K562 (cell line): ENCODE measurements around the gene CCDC85C. TPM values are rescaled to one million over a fixed set of nuclear protein-coding genes. Genes with fewer than 3 reads are reported as not detected.

ENCODE experiments used
- ATAC-seq: fragments of 200-7000 bp; cut with Tn5 transposase; 3 replicates; pipeline ENCODE4 v1.9.1; 2020; ENCODE audit warnings: moderate library complexity
- BruUV-seq: library from RNA; stranded (reverse); fragments of 400-500 nt; replicated peaks from 2 replicates; lab custom pipeline; 2021; lab: Mats Ljungman, UMichigan
- CTCF ChIA-PET: fragments of 300-600 bp; formaldehyde crosslinking; extraction: SDS; loops from one replicate; lab custom pipeline; 2021; ENCODE audit warnings: low intra/inter-chr PET ratio; lab: Yijun Ruan, JAX
- POLR2A ChIA-PET: fragments of 300-600, 350-650 bp; sonication (Branson Sonifier 250); formaldehyde crosslinking; extraction: SDS; loops from one replicate; lab custom pipeline; 2021; ENCODE audit warnings: antibody characterized with exemption, inconsistent platforms; lab: Yijun Ruan, JAX
- DNase-seq, 4 experiments: peaks; one replicate each; pipeline versions ENCODE4 v3.0.0 to v3.0.0-alpha.2; 2011 to 2018; ENCODE audit warnings: low spot score in 3 of 4, mixed read lengths in 3 of 4; ENCODE audit errors: extremely low read depth in 1 of 4
- FAIRE-seq: peaks from 2 replicates; lab custom pipeline; 2011; peaks lifted over from hg19 to GRCh38; lab: Jason Lieb, UNC
- H2AFZ ChIP-seq: 2 replicates; pipeline ENCODE4 v1.6.0; 2011; ENCODE audit warnings: low read depth, low read length, control low read depth, inconsistent platforms
- H3K27ac ChIP-seq: fragments of 200-600 bp; 3 replicates; pipeline ENCODE4 v1.8.0; 2011; ENCODE audit warnings: low read depth, mild to moderate bottlenecking, control low read depth, inconsistent platforms, low read length, moderate library complexity, mixed read lengths; ENCODE audit errors: extremely low read depth
- H3K27me3 ChIP-seq, 2 experiments: fragments of 300-600 bp in 1 of 2; 2 replicates in 1 of 2; 3 replicates in 1 of 2; pipeline versions ENCODE4 v1.6.0 to v1.8.0; 2011; ENCODE audit warnings: inconsistent platforms in 2 of 2, low read length in 2 of 2, mild to moderate bottlenecking in 1 of 2, mixed read lengths in 1 of 2, moderate library complexity in 1 of 2; ENCODE audit not compliant: control insufficient read depth in 2 of 2, insufficient read depth in 2 of 2
- H3K36me3 ChIP-seq: fragments of 300-600 bp; 3 replicates; pipeline ENCODE4 v1.8.0; 2011; ENCODE audit warnings: mild to moderate bottlenecking, low read length, inconsistent platforms; ENCODE audit not compliant: control insufficient read depth, insufficient read depth
- H3K4me1 ChIP-seq, 2 experiments: fragments of 200-600 bp in 1 of 2; replicated peaks in 1 of 2; 2 replicates in 1 of 2; 3 replicates in 1 of 2; pipeline versions ENCODE4 v1.5.1 to v1.8.0; 2011; ENCODE audit warnings: inconsistent platforms in 2 of 2, low read length in 2 of 2, mild to moderate bottlenecking in 1 of 2, mixed read lengths in 1 of 2, moderate library complexity in 1 of 2; ENCODE audit not compliant: control insufficient read depth in 2 of 2, insufficient read depth in 2 of 2
- H3K4me2 ChIP-seq: 2 replicates; pipeline ENCODE4 v1.6.1; 2011; ENCODE audit warnings: low read length, control low read depth, inconsistent platforms, mixed read lengths; ENCODE audit not compliant: insufficient read depth
- H3K4me3 ChIP-seq: fragments of 200-600 bp; sonication (generic), shearing (Covaris generic); 2 replicates; pipeline ENCODE4 v1.5.1; 2016; ENCODE audit warnings: control low read depth, inconsistent platforms
- H3K79me2 ChIP-seq: fragments of 200-600 bp; 3 replicates; pipeline ENCODE4 v1.8.0; 2011; ENCODE audit warnings: low read length, inconsistent platforms; ENCODE audit not compliant: control insufficient read depth, insufficient read depth
- H3K9ac ChIP-seq, 2 experiments: 2 replicates each; pipeline versions ENCODE4 v1.6.0 to v1.6.1; 2011; ENCODE audit warnings: low read depth in 2 of 2, low read length in 2 of 2, control low read depth in 1 of 2, inconsistent platforms in 1 of 2, mild to moderate bottlenecking in 1 of 2, mixed read lengths in 1 of 2; ENCODE audit not compliant: insufficient read depth in 1 of 2
- H3K9me1 ChIP-seq: one replicate; pipeline ENCODE4 v1.6.0; 2011; ENCODE audit warnings: inconsistent platforms, mild to moderate bottlenecking, low read length, moderate library complexity; ENCODE audit not compliant: control insufficient read depth, insufficient read depth
- H3K9me3 ChIP-seq: replicated peaks from 2 replicates; pipeline ENCODE4 v1.5.1; 2011; ENCODE audit warnings: low read depth, low read length, inconsistent platforms; ENCODE audit not compliant: control insufficient read depth, insufficient read depth
- H4K20me1 ChIP-seq: replicated peaks from 2 replicates; pipeline ENCODE4 v1.6.1; 2011; ENCODE audit warnings: low read length, inconsistent platforms, mixed read lengths; ENCODE audit not compliant: control insufficient read depth, insufficient read depth
- BRD9 ChIP-seq: fragments of 450-650 bp; IDR thresholded peaks from 2 replicates; pipeline ENCODE4 v1.6.1; 2018; ENCODE audit warnings: low read depth; ENCODE audit not compliant: partially characterized antibody
- CEBPG ChIP-seq, 3 experiments: fragments of 200-800 bp in 1 of 3; sonication (Bioruptor generic) in 1 of 3; sonication (generic) in 1 of 3; formaldehyde crosslinking in 1 of 3; IDR thresholded peaks in 2 of 3; conservative IDR thresholded peaks in 1 of 3; 2 replicates each; pipeline versions ENCODE4 v1.6.1 to v1.8.0; 2016 to 2022; ENCODE audit warnings: missing compliant biosample characterization in 2 of 3, missing genetic modification characterization in 2 of 3, mild to moderate bottlenecking in 1 of 3, missing genetic modification reagents in 1 of 3
- EZH2 ChIP-seq: IDR thresholded peaks from 2 replicates; pipeline ENCODE4 v1.6.1; 2012; ENCODE audit warnings: low read depth, mild to moderate bottlenecking, inconsistent platforms, low read length, borderline replicate concordance
- PHTF2 ChIP-seq: fragments of 250-450 bp; sonication (Bioruptor Pico); IDR thresholded peaks from 2 replicates; pipeline ENCODE4 v1.5.0; 2021; ENCODE audit warnings: mild to moderate bottlenecking
- RB1 ChIP-seq: fragments of 450-650 bp; IDR thresholded peaks from 2 replicates; pipeline ENCODE4 v1.6.1; 2017; ENCODE audit warnings: low read depth, mild to moderate bottlenecking
- RBM39 ChIP-seq: fragments of 200-400 bp; formaldehyde crosslinking; optimal IDR thresholded peaks from 2 replicates; pipeline ENCODE3; 2018; ENCODE audit warnings: low read depth, low read length
- TSC22D4 ChIP-seq: fragments of 450-650 bp; IDR thresholded peaks from 2 replicates; pipeline ENCODE4 v1.6.1; 2016; ENCODE audit warnings: missing genetic modification characterization, missing biosample characterization, control low read depth
- ZC3H4 ChIP-seq: sonication (generic); formaldehyde crosslinking; IDR thresholded peaks from 2 replicates; pipeline ENCODE4 v1.9.0; 2021; ENCODE audit warnings: missing genetic modification reagents, borderline replicate concordance
- WGBS: fragments of 100-300 bp; shearing (Covaris generic); methylation state at CpG from one replicate; pipeline ENCODE4 v1.1.6; 2016; ENCODE audit warnings: low coverage, mixed read lengths; ENCODE audit not compliant: insufficient coverage; ENCODE audit errors: missing lambda C conversion rate; 5-methylcytosine and 5-hydroxymethylcytosine counted together
- in situ Hi-C: fragments of 300-500 bp; cut with MboI; formaldehyde crosslinking; loops from 4 replicates; pipeline ENCODE4 v1.15.0; 2018; ENCODE audit warnings: inconsistent platforms, mixed read lengths
- intact Hi-C: fragments of 100-400 bp; cut with micrococcal nuclease; formaldehyde crosslinking; loops from 2 replicates; pipeline ENCODE4 v1.14.2; 2022
- polyA plus RNA-seq, 8 experiments: library from polyadenylated mRNA; depleted of rRNA in 4 of 8; stranded (reverse) in 5 of 8; unstranded in 3 of 8; fragments of >200 nt; fragmentation: Nextera tagmentation in 2 of 8; fragmentation: Illumina TruSeq in 1 of 8; extraction: Ambion mirVana in 2 of 8; extraction: Trizol in 1 of 8; gene quantifications; 2 replicates each; pipeline versions ENCODE4 v1.2.1 to v1.2.3, GENCODE V29; 2011 to 2014; ENCODE audit warnings: inconsistent platforms in 1 of 8, missing spikeins in 1 of 8
- total RNA-seq, 7 experiments: library from RNA; depleted of rRNA in 6 of 7; stranded (reverse); fragments of >200 nt in 6 of 7; fragmentation: Illumina TruSeq in 2 of 7; extraction: Trizol in 2 of 7; gene quantifications; 2 replicates each; pipeline versions ENCODE4 v1.2.1 to v1.2.3, GENCODE V29; 2011 to 2021; ENCODE audit warnings: low replicate concordance in 1 of 7
- TF ChIP-seq, protein P1 (sequence below): fragments of 450-650 bp; IDR thresholded peaks from 2 replicates; pipeline ENCODE4 v1.6.1; 2016; ENCODE audit warnings: borderline replicate concordance
- TF ChIP-seq, protein P2 (sequence below): fragments of 250-450 bp; sonication (Bioruptor Pico); IDR thresholded peaks from 2 replicates; pipeline ENCODE4 v1.8.0; 2022; ENCODE audit warnings: moderate library complexity, mild to moderate bottlenecking, inconsistent platforms
- TF ChIP-seq, protein P3 (sequence below): sonication (generic); formaldehyde crosslinking; IDR thresholded peaks from 2 replicates; pipeline ENCODE4 v1.8.0; 2022; ENCODE audit warnings: mild to moderate bottlenecking, missing genetic modification reagents, borderline replicate concordance

CCDC85C gene
- total and polyA plus RNA-seq, 9 of the 15 experiments (the other 6 are each of a cell fraction or from before 2014, with no cell fraction given) = 0.18 to 22.0 (median 6.3) TPM

DNA sequence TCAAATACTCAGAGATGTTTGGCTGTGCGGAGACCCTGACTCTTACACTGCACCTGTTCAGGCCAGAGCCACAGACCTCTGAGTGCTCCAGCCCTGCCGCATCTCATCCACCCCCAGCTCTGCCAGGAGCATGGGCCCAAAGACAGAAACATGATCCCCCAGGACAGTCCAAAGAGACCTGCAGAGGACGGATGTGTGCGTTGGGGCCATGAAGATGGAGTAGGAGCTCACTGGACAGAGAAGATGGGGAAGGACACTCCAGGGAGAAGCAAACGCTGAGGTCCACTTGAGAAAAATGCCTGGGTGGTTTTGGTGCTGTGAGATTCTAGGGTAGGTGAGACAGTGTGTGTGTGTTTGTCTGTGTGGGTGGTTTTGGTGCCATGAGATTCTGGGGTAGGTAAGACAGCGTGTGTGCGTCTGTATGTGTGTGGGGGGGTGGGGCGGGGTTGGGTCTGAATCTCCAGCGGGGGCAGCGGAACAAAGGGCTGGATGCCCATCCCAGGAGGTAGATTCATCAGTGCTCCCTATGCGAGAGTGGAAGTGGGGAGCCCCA is 40.1 kb upstream of the CCDC85C start:
- FAIRE-seq (no peak), DNase-seq (no peak), ATAC-seq (no peak)
- in situ Hi-C loops = no loop called here
- no peak overlapping the region for H2AFZ ChIP-seq
- peaks cover 0 to 50% of the 10 kb centered on the region in 2 experiments; a peak in 3 of 5 replicates for H3K27me3 ChIP-seq
- no peaks in the 10 kb centered on the region for H3K36me3 ChIP-seq
- peaks cover 11% of the 10 kb centered on the region; the same call in 1 of the 2 replicates for H4K20me1 ChIP-seq
- 30% methylated on average over 4 of the region's 11 CpGs for WGBS
- no peak overlapping the region for H3K4me2 ChIP-seq
- no peaks in the 10 kb centered on the region for H3K9me3 ChIP-seq
- ChIA-PET POLR2A (no interaction called here), CTCF (no interaction called here)
- no peak overlapping the region for H3K9ac ChIP-seq
- H3K9me1 ChIP-seq = no peaks in the 10 kb centered on the region
- no peak overlapping the region for H3K4me3 ChIP-seq
- no peak overlapping the region for H3K27ac ChIP-seq
- intact Hi-C loops = no loop called here
- no TSS peak for BruUV-seq
- no peaks in the 10 kb centered on the region for H3K79me2 ChIP-seq
- peaks cover 0 to 7% of the 10 kb centered on the region in 2 experiments; a peak in 3 of 5 replicates for H3K4me1 ChIP-seq
- TF ChIP-seq, protein P1, sequence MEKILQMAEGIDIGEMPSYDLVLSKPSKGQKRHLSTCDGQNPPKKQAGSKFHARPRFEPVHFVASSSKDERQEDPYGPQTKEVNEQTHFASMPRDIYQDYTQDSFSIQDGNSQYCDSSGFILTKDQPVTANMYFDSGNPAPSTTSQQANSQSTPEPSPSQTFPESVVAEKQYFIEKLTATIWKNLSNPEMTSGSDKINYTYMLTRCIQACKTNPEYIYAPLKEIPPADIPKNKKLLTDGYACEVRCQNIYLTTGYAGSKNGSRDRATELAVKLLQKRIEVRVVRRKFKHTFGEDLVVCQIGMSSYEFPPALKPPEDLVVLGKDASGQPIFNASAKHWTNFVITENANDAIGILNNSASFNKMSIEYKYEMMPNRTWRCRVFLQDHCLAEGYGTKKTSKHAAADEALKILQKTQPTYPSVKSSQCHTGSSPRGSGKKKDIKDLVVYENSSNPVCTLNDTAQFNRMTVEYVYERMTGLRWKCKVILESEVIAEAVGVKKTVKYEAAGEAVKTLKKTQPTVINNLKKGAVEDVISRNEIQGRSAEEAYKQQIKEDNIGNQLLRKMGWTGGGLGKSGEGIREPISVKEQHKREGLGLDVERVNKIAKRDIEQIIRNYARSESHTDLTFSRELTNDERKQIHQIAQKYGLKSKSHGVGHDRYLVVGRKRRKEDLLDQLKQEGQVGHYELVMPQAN = no peak
- TF ChIP-seq, protein P2, sequence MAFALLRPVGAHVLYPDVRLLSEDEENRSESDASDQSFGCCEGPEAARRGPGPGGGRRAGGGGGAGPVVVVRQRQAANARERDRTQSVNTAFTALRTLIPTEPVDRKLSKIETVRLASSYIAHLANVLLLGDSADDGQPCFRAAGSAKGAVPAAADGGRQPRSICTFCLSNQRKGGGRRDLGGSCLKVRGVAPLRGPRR (CRISPR knock-in tag) = no peak
- TF ChIP-seq, protein P3, sequence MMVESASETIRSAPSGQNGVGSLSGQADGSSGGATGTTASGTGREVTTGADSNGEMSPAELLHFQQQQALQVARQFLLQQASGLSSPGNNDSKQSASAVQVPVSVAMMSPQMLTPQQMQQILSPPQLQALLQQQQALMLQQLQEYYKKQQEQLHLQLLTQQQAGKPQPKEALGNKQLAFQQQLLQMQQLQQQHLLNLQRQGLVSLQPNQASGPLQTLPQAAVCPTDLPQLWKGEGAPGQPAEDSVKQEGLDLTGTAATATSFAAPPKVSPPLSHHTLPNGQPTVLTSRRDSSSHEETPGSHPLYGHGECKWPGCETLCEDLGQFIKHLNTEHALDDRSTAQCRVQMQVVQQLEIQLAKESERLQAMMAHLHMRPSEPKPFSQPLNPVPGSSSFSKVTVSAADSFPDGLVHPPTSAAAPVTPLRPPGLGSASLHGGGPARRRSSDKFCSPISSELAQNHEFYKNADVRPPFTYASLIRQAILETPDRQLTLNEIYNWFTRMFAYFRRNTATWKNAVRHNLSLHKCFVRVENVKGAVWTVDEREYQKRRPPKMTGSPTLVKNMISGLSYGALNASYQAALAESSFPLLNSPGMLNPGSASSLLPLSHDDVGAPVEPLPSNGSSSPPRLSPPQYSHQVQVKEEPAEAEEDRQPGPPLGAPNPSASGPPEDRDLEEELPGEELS = no peak
- TF ChIP-seq BRD9 (no peak), CEBPG (CRISPR knock-in tag; IDR thresholded peaks at IDR 0.05) (no peak), CEBPG (tag; conservative IDR thresholded peaks at IDR 0.05 in 1 of 2, IDR thresholded peaks at IDR 0.05 in 1 of 2) (no peak), RBM39 (no peak), PHTF2 (CRISPR knock-in tag) (no peak), TSC22D4 (tag) (no peak), ZC3H4 (no peak), RB1 (no peak), EZH2 (no peak)
